DMS53 treated with DMSO at 0.1 percent for 48 hours (cell line): ENCODE measurements around the gene EIF2B1.

Experiments used
- DNase-seq: peaks from one replicate; lab custom pipeline; 2025; ENCODE audit not compliant: unreplicated experiment; lab: John Stamatoyannopoulos, UW

The EIF2B1 gene

DNA sequence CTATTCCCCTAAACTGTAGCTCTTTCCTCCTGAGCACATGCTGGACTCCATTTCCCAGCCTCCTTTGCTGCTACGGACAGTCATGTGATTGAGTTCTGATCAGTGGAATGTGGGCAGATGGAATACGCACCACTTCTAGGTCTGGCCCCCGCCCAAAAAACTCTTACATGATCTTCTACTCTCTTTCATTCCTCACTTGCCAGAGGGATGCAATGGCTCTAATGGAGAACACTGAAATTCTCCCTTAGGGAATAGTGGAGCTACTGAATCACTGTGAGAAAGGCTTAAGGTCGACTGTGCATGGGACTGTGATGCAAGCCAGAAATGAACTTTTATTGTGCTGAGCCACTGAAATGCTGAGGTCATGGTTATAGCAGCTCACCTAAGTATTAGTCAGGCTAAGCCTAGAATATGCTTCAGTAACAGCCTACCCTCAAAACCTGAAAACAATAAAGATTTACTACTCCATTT, 62.1 kb downstream of the EIF2B1 start:
- DNase-seq: no peak
